Ovary (tissue), 10 donors: ENCODE measurements around the gene RGPD5. TPM values are rescaled to one million over a fixed set of nuclear protein-coding genes. Genes with fewer than 3 reads are reported as not detected.
"Not testable (repeated sequence)": the region's sequence is repeated elsewhere in the genome, so short reads cannot be mapped to it uniquely, and the experiment has no call there.

Experiments used
- DNase-seq, 5 donors: peaks; one replicate each; pipeline ENCODE4 v3.0.0-alpha.2; 2019 to 2020
- H3K27ac ChIP-seq, 2 donors: fragments of 200-600 bp; one replicate each; pipeline versions ENCODE4 v1.5.1 to v1.8.0; 2019 to 2022
- H3K27me3 ChIP-seq: fragments of 200-600 bp; one replicate; pipeline ENCODE4 v1.8.0; 2022
- H3K36me3 ChIP-seq: fragments of 200-600 bp; sonication (generic); one replicate; pipeline ENCODE4 v1.5.1; 2019
- H3K4me1 ChIP-seq: one replicate; pipeline ENCODE4 v1.8.1; 2013; ENCODE audit warnings: mild to moderate bottlenecking, moderate library complexity; ENCODE audit not compliant: insufficient read depth
- H3K4me3 ChIP-seq: fragments of 200-600 bp; sonication (generic); one replicate; pipeline ENCODE4 v1.5.1; 2017
- H3K9me3 ChIP-seq, 2 donors: fragments of 200-600 bp in 1 of 2; sonication (generic) in 1 of 2; one replicate each; pipeline versions ENCODE4 v1.5.1 to v1.8.1; 2013 to 2019; ENCODE audit warnings: mild to moderate bottlenecking in 1 of 2, moderate library complexity in 1 of 2
- WGBS, 3 donors: extraction: QIAGEN DNeasy Blood & Tissue Kit in 1 of 3; methylation state at CpG; one replicate each; pipeline versions ENCODE4 v1.1.5 to v1.1.7; 2013 to 2017; 5-methylcytosine and 5-hydroxymethylcytosine counted together
- intact Hi-C, 4 donors: fragments of 100-400 bp; cut with DNase I; formaldehyde crosslinking; loops; one replicate each; pipeline versions ENCODE4 v1.11.0 to v1.15.1; 2022 to 2023
- long read RNA-seq, 3 donors: library from polyadenylated mRNA in 2 of 3; unstranded in 2 of 3; transcript quantifications; one replicate each; pipeline ENCODE4 v2.0.0 and lab custom pipeline, GENCODE V29; 2021 to 2026
- polyA plus RNA-seq, 2 donors: library from polyadenylated mRNA; stranded (reverse); fragments of 200-250 nt in 1 of 2; fragments of 350-450 nt in 1 of 2; fragmentation: Illumina TruSeq in 1 of 2; extraction: RNeasy Lipid Tissue Mini Kit (QIAGEN cat#74804) in 1 of 2; gene quantifications; one replicate each; pipeline ENCODE4 v1.2.3, GENCODE V29; 2013 to 2014
- total RNA-seq, 7 donors: library from RNA; depleted of rRNA in 2 of 7; stranded (reverse); fragments of >200 nt in 2 of 7; fragmentation: NEBNext Ultra II Directional in 3 of 7; extraction: Animal tissue kit (Norgen Biotek cat#: 25700) in 3 of 7; gene quantifications; one replicate each; pipeline versions ENCODE4 v1.1.0 to v1.2.4, GENCODE V29; 2016 to 2023
- donor health status: DM: no; HTN: no; CAD: no; lungs with moderate emphysema.
- donor health status: DM: no; HTN: no; CAD: no.
- donor health status: Bipolar disorder and iron deficiency.
- donor health status: DM: yes; HTN: yes; CAD: no.
- donor health status: DM: no; HTN: no; CAD: no.
- donor health status: DM: yes; HTN: yes; CAD: no.

The RGPD5 gene
- total RNA-seq (10 to 100 TPM; 18.0 to 87.0 (median 42.2) TPM), polyA plus RNA-seq (10 to 100 TPM in 1 of 2 donors, 1 to 10 TPM in 1; 8.3 to 13.0 TPM)
- long read RNA-seq, donor 1, partial matches to known transcripts, result 0 of 3 reads
- long read RNA-seq, donor 1, other reads (novel, unspliced or antisense), result 3 of 3 reads
- long read RNA-seq, donor 2, partial matches to known transcripts, result 35 of 35 reads
- long read RNA-seq, donor 2, other reads (novel, unspliced or antisense), result 0 of 35 reads
- long read RNA-seq, donor 3, full-length matches to known transcripts, result 8 of 16 reads
- long read RNA-seq, donor 3, partial matches to known transcripts, result 3 of 16 reads
- long read RNA-seq, donor 3, other reads (novel, unspliced or antisense), result 5 of 16 reads

DNA sequence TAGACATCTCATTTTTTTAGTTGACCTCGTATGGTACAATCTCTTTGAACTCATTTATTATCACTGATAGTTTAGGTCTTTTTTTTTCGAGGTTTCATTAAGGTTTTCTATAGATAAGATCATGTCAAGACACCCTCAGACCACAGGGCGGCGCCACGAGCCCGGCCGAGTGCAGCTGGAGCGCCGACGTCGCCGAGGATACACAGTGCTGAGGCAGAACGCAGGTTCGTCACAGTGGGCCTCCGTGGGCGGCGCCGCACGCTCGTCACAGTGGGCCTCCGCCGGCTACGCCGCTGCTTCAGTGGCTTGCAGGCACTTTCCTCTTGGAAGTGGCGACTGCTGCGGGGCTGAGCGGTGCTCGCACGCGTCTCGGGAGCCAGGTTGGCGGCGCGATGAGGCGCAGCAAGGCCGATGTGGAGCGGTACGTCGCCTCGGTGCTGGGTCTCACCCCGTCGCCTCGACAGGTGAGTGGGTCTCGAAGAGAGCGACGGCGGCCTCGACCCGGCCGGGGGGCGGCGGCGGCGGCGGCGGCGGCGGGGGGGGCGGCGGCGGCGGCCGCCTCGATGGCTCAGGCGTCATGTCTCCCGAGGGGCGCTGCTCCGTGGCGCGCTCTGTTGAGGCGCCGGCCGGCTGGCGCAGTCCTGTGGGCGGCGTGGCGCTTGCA, at the start of gene RGPD5:
Gene RGPD5, plus strand, starts transcription at position 232 of the 664 bp plus-strand sequence. Its CDS starts 161 bp downstream, at position 393.
- H3K27ac ChIP-seq, H3K9me3 ChIP-seq, H3K27me3 ChIP-seq, H3K36me3 ChIP-seq, H3K4me1 ChIP-seq, H3K4me3 ChIP-seq, intact Hi-C loops: not testable (repeated sequence)
- WGBS, 3 donors, result 18% methylated on average over 8 of the region's 77 CpGs; no CpG with 5 or more reads in 2 of the 3 donors
- DNase-seq, result peak in 2 of 5 donors; percentile 7 to 25

DNA sequence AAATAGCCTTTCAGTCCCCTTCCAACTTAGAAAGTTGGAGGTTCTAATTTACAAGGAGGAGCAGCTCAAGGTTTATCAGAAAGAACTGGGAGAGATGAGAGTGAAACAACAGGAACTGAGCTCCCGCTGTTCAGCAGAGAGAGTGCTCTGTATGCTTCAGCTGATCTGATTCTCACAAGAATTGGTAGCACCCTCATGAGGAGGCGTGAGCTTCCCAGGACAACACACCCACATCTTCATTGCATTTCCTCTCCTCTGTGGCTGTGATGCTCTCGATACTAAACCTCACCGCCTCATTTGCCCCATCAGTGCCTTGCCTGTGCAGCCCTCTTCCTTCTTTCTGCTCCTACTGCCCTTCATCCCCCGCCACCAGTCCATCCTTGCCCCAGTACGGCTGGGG, 42.5 kb upstream of the RGPD5 start:
- DNase-seq, intact Hi-C loops, H3K9me3 ChIP-seq, H3K4me3 ChIP-seq, H3K4me1 ChIP-seq, H3K36me3 ChIP-seq, H3K27me3 ChIP-seq, H3K27ac ChIP-seq: not testable (repeated sequence)
- no CpG with 5 or more reads among the region's 6 CpGs for WGBS, 3 donors

DNA sequence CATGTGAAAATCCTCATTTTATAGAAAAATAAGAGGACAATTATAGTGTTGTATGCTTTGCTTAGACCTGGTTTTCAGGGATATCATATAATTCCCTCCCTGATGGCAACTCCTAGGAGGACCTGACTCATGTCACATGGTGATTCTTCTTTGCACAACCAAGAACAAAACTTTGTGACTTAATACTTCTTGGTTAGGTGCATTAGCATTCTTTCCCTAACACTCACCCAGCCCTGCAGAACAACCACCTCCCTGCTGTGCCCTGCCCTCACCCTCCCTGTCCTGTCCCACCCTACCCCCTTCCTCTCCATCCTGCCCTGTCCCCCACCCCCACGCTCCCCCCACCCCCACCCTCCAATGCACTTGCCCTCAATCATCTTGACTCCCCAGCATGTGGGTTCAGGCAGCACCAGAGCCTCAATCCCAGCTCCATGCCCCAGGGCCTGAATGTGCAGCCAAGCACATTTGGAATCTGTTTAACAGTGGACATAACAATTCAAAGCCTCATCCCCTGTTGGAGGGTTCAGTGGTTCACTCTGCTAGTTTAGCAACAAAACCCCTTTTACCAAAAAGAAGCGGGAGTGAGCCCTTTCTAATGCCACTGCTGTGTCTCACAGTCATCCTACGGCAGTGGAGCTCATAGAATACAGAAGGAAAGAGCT, 36.8 kb upstream of the RGPD5 start:
- DNase-seq, H3K27me3 ChIP-seq, H3K27ac ChIP-seq, H3K4me1 ChIP-seq, H3K9me3 ChIP-seq, H3K4me3 ChIP-seq, intact Hi-C loops, H3K36me3 ChIP-seq: not testable (repeated sequence)
- WGBS, 3 donors, result no CpG with 5 or more reads among the region's 3 CpGs

DNA sequence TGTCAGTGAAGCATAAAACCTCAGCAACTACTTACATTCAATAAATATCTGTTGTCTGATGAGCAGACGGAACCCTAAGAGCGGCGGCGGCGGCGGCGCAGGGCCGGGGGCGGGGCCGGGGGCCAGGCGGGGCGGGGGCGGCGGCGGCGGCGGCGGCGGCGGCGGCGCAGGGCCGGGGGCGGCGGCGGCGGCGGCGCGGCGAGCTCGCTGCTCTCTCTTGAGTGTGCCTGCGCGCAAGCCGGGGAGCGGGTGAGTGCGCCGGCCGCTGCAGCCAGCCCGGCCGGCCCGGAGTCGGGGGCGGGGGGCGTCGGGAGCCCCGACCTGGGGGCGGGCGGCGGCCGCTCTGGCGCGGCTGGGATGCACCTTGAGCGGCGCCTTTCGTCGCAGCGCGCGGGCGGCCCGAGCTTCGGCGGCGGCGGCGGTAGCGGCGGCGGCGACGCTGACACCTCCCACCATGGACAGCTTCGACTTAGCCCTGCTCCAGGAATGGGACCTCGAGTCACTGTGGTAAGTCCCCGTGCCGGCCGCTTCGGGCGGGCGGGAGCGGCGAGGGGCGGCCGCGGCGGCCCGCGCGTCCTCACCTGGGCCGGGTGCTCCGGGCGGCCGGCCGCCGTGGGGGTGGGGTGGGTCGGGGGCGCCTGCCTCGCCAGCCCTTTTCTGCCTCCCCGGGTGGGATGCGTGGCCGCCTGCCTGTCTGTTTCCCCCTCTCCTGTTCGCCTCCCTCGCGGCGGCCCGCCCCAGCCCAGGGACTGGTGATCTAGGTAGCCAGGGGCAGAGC, 33.7 kb upstream of the RGPD5 start:
- H3K4me3 ChIP-seq, result peak overlapping the region; percentile 22
- H3K27ac ChIP-seq, H3K9me3 ChIP-seq, H3K36me3 ChIP-seq, H3K4me1 ChIP-seq, intact Hi-C loops, H3K27me3 ChIP-seq: not testable (repeated sequence)
- peak in 4 of 5 donors; percentile 16 to 42 (median 18) for DNase-seq
- WGBS, 3 donors, result 1 to 3% methylated on average over 7 to 71 of the region's 106 CpGs; no CpG with 5 or more reads in 1 of the 3 donors

DNA sequence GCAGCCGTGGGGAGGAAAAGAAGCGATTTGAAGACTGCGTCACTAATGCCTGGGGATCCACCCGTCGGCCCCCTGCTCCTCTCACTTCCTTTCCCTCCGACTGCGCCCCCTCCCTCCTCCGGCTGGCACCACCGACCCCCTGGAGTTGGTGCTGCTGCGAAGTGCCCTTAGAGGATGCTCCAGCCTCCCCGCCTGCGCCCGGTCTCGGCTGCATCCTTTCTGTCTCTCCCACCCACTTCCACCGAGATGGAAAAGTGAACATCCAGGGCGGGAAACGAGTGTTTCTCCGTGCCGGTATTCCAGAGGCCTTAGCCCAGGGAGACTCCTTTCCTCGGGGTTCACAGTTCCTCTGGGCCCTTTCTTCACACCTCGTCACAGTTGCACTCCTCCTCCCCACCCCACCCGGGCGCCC, 33.1 kb upstream of the RGPD5 start:
- WGBS, 3 donors, result 0 to 6% methylated on average over 7 to 8 of the region's 23 CpGs; no CpG with 5 or more reads in 1 of the 3 donors
- not testable (repeated sequence) for H3K27ac ChIP-seq

DNA sequence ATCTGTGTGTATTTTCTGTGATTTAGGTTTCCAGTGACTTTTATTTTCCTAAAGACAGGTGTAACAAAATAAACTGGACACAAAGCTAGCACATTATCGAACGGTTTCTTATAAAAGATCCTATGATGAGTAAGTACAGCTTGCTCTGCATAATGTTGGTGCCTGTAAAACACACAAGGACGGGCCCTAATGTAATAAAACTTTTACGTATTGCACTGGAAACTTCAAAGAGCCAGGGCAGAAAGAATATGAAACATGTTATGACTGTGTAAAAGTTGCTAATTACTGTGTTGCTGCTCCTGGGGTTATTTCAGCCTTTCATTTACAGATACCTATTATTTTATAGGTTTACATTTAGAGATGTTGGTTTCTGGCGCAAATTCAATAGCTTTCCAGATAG, 32.1 kb upstream of the RGPD5 start:
- H3K9me3 ChIP-seq, H3K27me3 ChIP-seq, DNase-seq, intact Hi-C loops, H3K4me1 ChIP-seq, H3K27ac ChIP-seq, H3K4me3 ChIP-seq, H3K36me3 ChIP-seq: not testable (repeated sequence)
- 100% methylated on average over 1 of the region's 5 CpGs for WGBS, 3 donors

More for the DNA sequence above, 33.1 kb upstream of the RGPD5 start:
- peak in 4 of 5 donors; percentile 12 to 37 (median 22) for DNase-seq
- H3K36me3 ChIP-seq, H3K4me1 ChIP-seq, H3K27me3 ChIP-seq, intact Hi-C loops, H3K4me3 ChIP-seq, H3K9me3 ChIP-seq: not testable (repeated sequence)

DNA sequence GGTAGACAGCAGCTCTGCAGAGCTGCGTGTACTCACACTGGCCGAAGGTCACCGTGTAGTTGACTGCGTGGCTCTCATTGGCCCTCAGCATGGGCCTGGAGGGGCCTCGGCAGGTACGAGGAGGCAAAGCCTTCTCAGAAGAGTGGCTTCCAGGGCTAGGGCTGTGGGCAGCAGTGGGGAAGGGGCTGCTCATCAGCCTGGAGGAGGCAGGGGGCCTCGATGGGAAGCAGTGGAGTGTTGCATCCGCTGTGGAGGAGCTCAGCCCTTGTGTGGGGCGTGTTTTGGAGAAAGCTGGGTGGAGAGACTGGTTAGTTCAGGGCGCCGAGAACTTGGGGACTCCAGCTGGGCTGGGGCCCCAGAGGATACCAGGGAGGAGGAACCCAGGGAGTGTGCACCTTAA, 28.0 kb upstream of the RGPD5 start:
- H3K27ac ChIP-seq, H3K36me3 ChIP-seq, H3K4me3 ChIP-seq, H3K4me1 ChIP-seq, H3K27me3 ChIP-seq, H3K9me3 ChIP-seq, intact Hi-C loops: not testable (repeated sequence)
- 88 to 100% (median 96%) methylated on average over 2 to 9 of the region's 11 CpGs for WGBS, 3 donors
- peak in 1 of 5 donors; percentile 21 for DNase-seq

DNA sequence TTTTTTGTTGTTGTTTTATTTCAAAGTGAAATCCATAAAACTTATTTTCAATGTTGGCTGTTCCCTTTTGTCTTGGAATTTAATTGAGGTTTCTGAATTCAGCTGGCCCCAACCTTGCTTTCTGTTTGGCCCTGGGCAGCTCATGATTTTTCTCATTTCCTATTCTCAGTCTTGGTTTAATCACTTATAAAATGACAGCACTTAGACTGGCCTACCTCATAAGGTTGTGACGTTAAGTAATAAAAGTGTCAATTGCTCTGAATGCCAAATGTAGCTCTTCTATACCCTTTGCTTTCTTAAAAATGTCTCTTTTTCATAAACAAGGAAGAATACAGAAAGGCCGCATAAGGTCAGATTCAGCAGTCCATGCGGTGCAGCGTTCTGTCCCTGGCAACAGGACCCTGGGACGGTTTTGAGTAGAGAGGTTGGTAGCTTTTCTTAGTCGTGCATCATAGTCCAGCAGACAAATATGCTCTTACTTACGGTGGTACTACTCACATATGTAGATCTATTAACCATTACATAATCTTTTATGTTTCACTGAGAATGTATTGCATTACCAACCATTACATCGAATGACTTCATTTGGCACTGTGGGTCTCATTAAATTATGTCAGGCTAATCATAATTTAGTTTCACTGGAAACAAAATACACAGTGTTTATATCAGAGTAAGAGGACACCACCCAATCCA, 27.1 kb upstream of the RGPD5 start:
- H3K4me3 ChIP-seq, H3K27me3 ChIP-seq: not testable (repeated sequence)
- 92 to 93% methylated on average over 6 of the region's 8 CpGs; no CpG with 5 or more reads in 1 of the 3 donors for WGBS, 3 donors

DNA sequence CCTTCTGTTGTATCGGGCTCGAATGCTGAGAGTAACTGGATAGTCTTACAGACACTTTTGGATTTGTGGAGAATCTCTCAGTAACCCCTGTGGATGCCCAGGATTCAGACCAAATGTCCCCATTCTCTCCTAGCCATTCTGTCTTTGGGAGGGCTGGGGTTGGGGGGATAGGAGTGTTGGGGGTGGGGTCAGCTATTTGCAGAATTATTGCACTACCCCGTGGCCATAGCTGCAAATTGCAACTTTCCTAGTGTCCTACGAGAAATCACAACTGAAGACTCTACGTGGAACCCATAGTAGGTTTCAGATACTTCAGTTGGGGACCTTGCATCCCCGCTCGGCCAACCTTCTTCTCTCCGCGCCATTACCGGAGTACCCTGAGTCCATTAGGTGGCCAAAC, 25.2 kb upstream of the RGPD5 start:
- H3K4me1 ChIP-seq, H3K27me3 ChIP-seq, H3K27ac ChIP-seq, H3K4me3 ChIP-seq, H3K36me3 ChIP-seq, H3K9me3 ChIP-seq, DNase-seq, intact Hi-C loops: not testable (repeated sequence)
- WGBS, 3 donors, result no CpG with 5 or more reads among the region's 10 CpGs

More for the DNA sequence above, 27.1 kb upstream of the RGPD5 start:
- H3K9me3 ChIP-seq, H3K36me3 ChIP-seq, DNase-seq, intact Hi-C loops, H3K4me1 ChIP-seq, H3K27ac ChIP-seq: not testable (repeated sequence)

DNA sequence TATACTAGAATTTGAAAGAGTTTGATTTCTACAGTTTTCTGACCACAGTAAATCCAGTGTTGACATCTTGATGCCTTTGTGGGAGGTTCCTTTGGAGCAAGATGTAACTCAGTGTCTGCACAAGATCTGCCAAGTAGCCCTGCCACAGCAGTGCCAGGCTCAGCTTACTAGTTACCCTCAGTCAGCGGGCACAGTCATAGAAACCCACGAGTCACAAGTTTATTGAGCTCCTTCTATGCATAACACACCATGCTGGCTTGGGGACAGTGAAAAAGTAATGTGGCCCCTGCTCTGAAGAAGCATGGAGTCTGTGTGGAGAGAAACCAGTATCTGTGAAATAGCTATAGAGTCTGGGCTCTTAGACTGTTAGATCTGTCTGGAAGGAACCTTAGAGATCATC, 15.0 kb upstream of the RGPD5 start:
- no CpG with 5 or more reads among the region's 2 CpGs for WGBS, 3 donors
- H3K4me3 ChIP-seq, H3K36me3 ChIP-seq, H3K27ac ChIP-seq, H3K4me1 ChIP-seq, H3K9me3 ChIP-seq, DNase-seq, H3K27me3 ChIP-seq, intact Hi-C loops: not testable (repeated sequence)
